Natural killer cell treated with Interleukin-12 subunit alpha and Interleukin-12 subunit beta and Interleukin-15 and Interleukin-18, amount 100 ng/mL, for 72 hours (primary cell): Measurements from ENCODE around the gene SLC12A1. TPM values are rescaled to one million over a fixed set of nuclear protein-coding genes. Genes with fewer than 3 reads are reported as not detected.

Experiments
- ATAC-seq, 2 donors: fragments of 150-1000 bp; cut with Tn5 transposase in 1 of 2; sonication (Bioruptor Pico), chemical (Tn5 transposase) in 1 of 2; 2 replicates each; pipeline ENCODE4 v1.10.0; 2021
- DNase-seq: peaks from one replicate; pipeline ENCODE4 v3.0.0; 2022; ENCODE audit warnings: low spot score
- H3K27ac Mint-ChIP-seq, 2 donors: 1 replicate in 1 of 2; 2 replicates in 1 of 2; pipeline ENCODE4 v1.8.0; 2022; ENCODE audit warnings: mixed read lengths in 2 of 2, mild to moderate bottlenecking in 1 of 2, moderate library complexity in 1 of 2
- H3K27me3 Mint-ChIP-seq, 2 donors: 1 replicate in 1 of 2; 2 replicates in 1 of 2; pipeline ENCODE4 v1.8.0; 2022; ENCODE audit warnings: mixed read lengths in 2 of 2
- H3K36me3 Mint-ChIP-seq: one replicate; pipeline ENCODE4 v1.8.0; 2022; ENCODE audit warnings: mixed read lengths
- H3K4me1 Mint-ChIP-seq, 2 donors: 1 replicate in 1 of 2; 2 replicates in 1 of 2; pipeline ENCODE4 v1.8.0; 2022; ENCODE audit warnings: low read depth in 2 of 2, mixed read lengths in 2 of 2, mild to moderate bottlenecking in 1 of 2
- H3K4me3 Mint-ChIP-seq: one replicate; pipeline ENCODE4 v1.8.0; 2022; ENCODE audit warnings: mixed read lengths
- H3K9me3 Mint-ChIP-seq: 2 replicates; pipeline ENCODE4 v1.8.0; 2022; ENCODE audit warnings: mixed read lengths
- total RNA-seq, 2 donors: library from RNA; stranded (reverse); gene quantifications; one replicate each; pipeline ENCODE4 v1.2.3, GENCODE V29; 2022

The SLC12A1 gene
- total RNA-seq, 2 donors from 2014 or later = not detected

DNA sequence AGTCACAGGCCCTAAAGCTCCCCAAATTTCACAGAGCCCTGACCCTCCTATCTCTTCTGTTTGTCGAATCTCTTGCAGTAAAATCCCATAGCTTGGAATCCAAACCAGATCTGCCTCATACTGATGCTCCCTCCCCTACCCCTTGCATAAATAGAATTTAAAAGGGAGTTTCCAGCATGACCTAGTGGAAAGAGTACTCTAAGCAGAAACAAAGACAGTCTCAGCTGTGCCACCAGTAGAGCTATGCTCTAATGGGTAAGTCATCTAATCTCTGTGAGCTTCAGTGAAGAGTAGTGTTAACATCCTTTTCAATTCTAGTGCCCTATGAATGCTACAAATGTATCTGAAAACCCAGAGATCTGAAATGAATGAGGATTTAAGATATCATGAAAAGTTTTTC lies 4.0 kb upstream of the SLC12A1 start:
- H3K27me3 Mint-ChIP-seq = peaks cover 11 to 27% of the 10 kb centered on the region in 2 donors
- DNase-seq = no peak
- no peak overlapping the region for H3K27ac Mint-ChIP-seq
- H3K4me1 Mint-ChIP-seq = no peaks in the 10 kb centered on the region
- H3K36me3 Mint-ChIP-seq = no peaks in the 10 kb centered on the region
- ATAC-seq = no peak
- no peaks in the 10 kb centered on the region for H3K9me3 Mint-ChIP-seq
- no peak overlapping the region for H3K4me3 Mint-ChIP-seq

DNA sequence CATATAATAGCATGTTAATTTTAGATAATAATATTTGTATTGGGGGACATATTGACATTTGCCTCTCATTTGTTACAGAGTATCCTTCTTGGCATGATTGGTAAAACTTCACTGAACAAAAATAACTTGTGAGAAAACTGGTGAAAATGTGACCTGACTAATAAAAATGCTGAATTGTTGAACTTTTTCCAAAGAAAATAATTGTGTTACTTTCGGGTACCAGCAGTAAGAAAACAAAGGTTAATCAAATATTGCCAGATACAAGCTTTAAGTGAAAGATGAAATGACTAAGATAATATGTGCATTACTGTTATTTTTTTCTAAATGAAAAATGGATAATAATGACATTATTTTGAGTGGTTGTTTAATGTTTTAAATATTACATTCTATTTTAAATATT lies 15.2 kb downstream of the SLC12A1 start:
- no peaks in the 10 kb centered on the region for H3K4me1 Mint-ChIP-seq
- H3K27me3 Mint-ChIP-seq = peaks cover 7 to 30% of the 10 kb centered on the region in 2 donors
- no peak for ATAC-seq

DNA sequence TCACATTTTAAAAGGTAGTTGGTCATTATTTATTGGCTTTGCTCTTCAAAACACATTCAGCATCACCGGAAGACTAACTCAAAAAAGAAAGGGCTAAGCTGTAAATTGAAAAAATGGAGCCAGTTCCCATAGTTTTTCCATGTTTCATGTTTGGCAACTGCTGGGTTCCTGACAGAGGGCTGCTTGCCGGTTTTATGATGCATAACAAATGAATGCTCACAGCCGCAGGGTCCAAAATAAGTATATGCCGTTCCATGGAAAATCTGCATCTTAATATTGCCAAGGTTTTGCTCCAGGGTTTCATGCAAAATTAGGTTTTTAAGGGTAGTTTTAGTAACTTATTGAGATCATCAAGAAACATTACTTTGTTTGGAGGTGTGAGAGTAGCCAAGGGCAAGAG lies 15.8 kb downstream of the SLC12A1 start:
- peaks cover 3% of the 10 kb centered on the region for H3K9me3 Mint-ChIP-seq
- H3K27me3 Mint-ChIP-seq = peaks cover 7 to 30% of the 10 kb centered on the region in 2 donors
- H3K36me3 Mint-ChIP-seq = no peaks in the 10 kb centered on the region
- ATAC-seq (no peak), DNase-seq (no peak)
- no peaks in the 10 kb centered on the region for H3K4me1 Mint-ChIP-seq
- H3K4me3 Mint-ChIP-seq = no peak overlapping the region
- H3K27ac Mint-ChIP-seq = no peak overlapping the region

More for the DNA sequence above, 15.2 kb downstream of the SLC12A1 start:
- no peak for DNase-seq
- Mint-ChIP-seq H3K9me3 (peaks cover 3% of the 10 kb centered on the region), H3K4me3 (no peak overlapping the region), H3K27ac (no peak overlapping the region), H3K36me3 (no peaks in the 10 kb centered on the region)

DNA sequence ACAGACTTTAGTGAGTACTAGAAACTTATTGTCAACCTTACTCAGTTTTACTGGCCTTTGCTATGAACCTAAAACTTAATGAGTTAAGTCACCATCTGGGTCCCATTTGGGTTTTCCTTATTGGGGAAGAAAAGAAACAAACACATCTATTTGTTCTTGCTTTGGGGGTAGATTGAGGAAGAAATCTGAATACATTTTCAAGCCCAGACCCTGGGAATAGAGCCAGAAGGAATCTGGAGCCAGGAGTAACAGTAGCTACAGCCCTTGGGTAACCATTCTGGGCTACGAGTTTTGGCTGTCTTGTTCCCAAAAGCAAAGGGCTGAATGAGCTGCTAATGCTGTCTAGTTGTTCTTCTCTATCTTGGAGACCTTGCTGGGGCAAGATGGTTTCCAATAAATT lies 16.5 kb downstream of the SLC12A1 start:
- no peak overlapping the region for H3K27ac Mint-ChIP-seq
- H3K9me3 Mint-ChIP-seq = peaks cover 3% of the 10 kb centered on the region
- no peaks in the 10 kb centered on the region for H3K4me1 Mint-ChIP-seq
- ATAC-seq (no peak), DNase-seq (no peak)
- peaks cover 7 to 35% of the 10 kb centered on the region in 2 donors for H3K27me3 Mint-ChIP-seq
- H3K4me3 Mint-ChIP-seq = no peak overlapping the region
- H3K36me3 Mint-ChIP-seq = no peaks in the 10 kb centered on the region

DNA sequence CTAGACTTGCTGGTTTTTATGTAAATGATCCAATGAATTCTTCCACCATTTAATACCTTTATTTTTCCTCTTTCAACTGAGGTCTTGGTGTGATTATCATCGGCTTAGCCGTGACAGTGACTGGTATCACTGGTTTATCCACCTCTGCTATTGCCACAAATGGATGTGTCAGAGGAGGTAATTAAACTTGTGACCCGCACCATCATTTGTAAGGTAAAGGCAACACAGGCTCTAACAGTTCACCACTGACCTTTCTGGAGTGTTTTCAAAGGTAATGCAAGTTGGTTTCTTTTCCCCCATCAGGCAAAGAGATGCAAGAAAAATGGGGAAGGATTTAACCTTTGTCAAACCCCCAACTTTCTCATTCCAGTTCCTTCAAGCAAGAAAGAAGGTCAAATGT lies 19.7 kb downstream of the SLC12A1 start:
- Mint-ChIP-seq H3K4me1 (no peaks in the 10 kb centered on the region), H3K4me3 (no peak overlapping the region), H3K9me3 (peaks cover 3% of the 10 kb centered on the region), H3K36me3 (no peaks in the 10 kb centered on the region), H3K27ac (no peak overlapping the region), H3K27me3 (peaks cover 4 to 23% of the 10 kb centered on the region in 2 donors)
- ATAC-seq (no peak), DNase-seq (no peak)

DNA sequence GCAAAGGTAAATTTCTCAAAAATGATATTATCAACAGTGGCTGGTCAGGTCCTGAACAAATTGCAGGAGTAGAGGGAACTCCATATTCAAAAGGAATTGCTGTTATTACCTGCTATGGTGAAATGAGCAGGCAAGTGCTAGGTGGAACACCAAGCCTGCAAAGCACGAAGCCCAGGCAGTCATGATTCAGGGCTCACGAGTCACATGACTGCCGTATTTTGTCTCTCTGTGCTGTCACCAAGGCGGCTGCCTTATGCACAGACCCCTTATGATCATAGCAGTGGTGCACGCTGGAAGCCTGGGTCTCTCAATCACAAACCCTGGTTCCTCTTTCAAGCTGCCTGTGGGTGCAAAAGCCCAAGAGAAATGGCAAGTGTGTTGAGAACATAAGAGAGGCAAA lies 24.4 kb downstream of the SLC12A1 start:
- no peak for DNase-seq
- H3K4me1 Mint-ChIP-seq = no peaks in the 10 kb centered on the region
- no peaks in the 10 kb centered on the region for H3K36me3 Mint-ChIP-seq
- ATAC-seq = no peak
- no peaks in the 10 kb centered on the region for H3K9me3 Mint-ChIP-seq
- no peak overlapping the region for H3K27ac Mint-ChIP-seq
- H3K4me3 Mint-ChIP-seq = no peak overlapping the region
- peaks cover 2 to 18% of the 10 kb centered on the region in 2 donors for H3K27me3 Mint-ChIP-seq

GRCh38 chr15:48233246-48233645 lies 27.1 kb downstream of the SLC12A1 start:
- H3K27me3 Mint-ChIP-seq = peaks cover 5 to 17% of the 10 kb centered on the region in 2 donors
- H3K36me3 Mint-ChIP-seq = no peaks in the 10 kb centered on the region
- DNase-seq = no peak
- H3K4me3 Mint-ChIP-seq = no peak overlapping the region
- no peaks in the 10 kb centered on the region for H3K9me3 Mint-ChIP-seq
- ATAC-seq = no peak
- H3K4me1 Mint-ChIP-seq = no peaks in the 10 kb centered on the region
- H3K27ac Mint-ChIP-seq = no peak overlapping the region

DNA sequence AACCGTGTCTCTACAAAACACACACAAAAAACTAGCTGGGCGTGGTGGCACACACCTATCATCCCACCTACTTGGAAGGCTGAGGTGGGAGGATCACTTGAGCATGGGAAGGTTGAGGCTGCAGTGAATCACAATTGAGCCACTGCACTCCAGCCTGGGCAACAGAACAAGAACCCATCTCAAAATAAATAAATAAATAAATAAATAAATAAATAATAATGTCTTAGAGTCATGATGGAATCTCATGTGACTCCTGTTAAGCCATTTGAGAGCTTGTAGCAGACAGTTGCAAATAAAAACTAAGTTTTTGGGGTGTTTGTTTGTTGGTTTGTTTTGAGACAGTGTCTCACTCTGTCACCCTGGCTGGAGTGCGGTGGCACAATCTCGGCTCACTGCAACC lies 33.2 kb downstream of the SLC12A1 start:
- Mint-ChIP-seq H3K9me3 (no peaks in the 10 kb centered on the region), H3K36me3 (no peaks in the 10 kb centered on the region), H3K4me1 (no peaks in the 10 kb centered on the region), H3K27me3 (peaks cover 5 to 10% of the 10 kb centered on the region in 2 donors), H3K4me3 (no peak overlapping the region), H3K27ac (no peak overlapping the region)
- ATAC-seq = no peak
- DNase-seq = no peak

DNA sequence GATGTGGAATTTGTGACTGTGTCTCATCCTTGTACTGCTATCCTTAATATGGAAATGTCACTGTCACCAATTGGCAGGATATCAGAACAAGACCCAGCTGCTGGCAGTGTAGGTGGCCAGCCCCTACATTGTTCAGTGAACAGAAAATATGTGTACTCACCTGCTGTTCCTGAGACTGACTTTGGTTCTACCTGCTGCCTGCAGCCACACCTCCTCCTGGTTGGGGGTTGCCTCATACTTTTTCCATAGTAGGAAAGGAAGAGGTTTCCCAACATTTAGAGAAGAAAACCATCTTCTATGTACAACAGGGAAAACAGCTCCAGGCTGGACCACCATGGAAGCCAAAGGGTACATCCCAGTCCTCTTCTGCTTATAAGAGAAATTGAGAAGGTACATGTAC lies 35.9 kb downstream of the SLC12A1 start:
- no peaks in the 10 kb centered on the region for H3K36me3 Mint-ChIP-seq
- H3K27ac Mint-ChIP-seq = no peak overlapping the region
- ATAC-seq (no peak), DNase-seq (no peak)
- no peaks in the 10 kb centered on the region for H3K9me3 Mint-ChIP-seq
- peaks cover 5 to 10% of the 10 kb centered on the region in 2 donors for H3K27me3 Mint-ChIP-seq
- no peak overlapping the region for H3K4me3 Mint-ChIP-seq
- H3K4me1 Mint-ChIP-seq = no peaks in the 10 kb centered on the region

- Mint-ChIP-seq H3K4me3 (no peak overlapping the region), H3K9me3 (no peaks in the 10 kb centered on the region), H3K4me1 (no peaks in the 10 kb centered on the region), H3K36me3 (no peaks in the 10 kb centered on the region), H3K27me3 (peaks cover 5 to 8% of the 10 kb centered on the region in 2 donors), H3K27ac (no peak overlapping the region)
- no peak for DNase-seq
- ATAC-seq = no peak
These were observed 36.4 kb downstream of the SLC12A1 start for GRCh38 chr15:48242535-48242934.

- DNase-seq (no peak), ATAC-seq (no peak)
- H3K4me3 Mint-ChIP-seq = no peak overlapping the region
- no peaks in the 10 kb centered on the region for H3K4me1 Mint-ChIP-seq
- H3K27ac Mint-ChIP-seq = no peak overlapping the region
- no peaks in the 10 kb centered on the region for H3K27me3 Mint-ChIP-seq
- H3K36me3 Mint-ChIP-seq = no peaks in the 10 kb centered on the region
- no peaks in the 10 kb centered on the region for H3K9me3 Mint-ChIP-seq
These were observed 38.8 kb downstream of the SLC12A1 start for GRCh38 chr15:48244921-48245320.

GRCh38 chr15:48248414-48248813 lies 42.3 kb downstream of the SLC12A1 start:
- no peak for ATAC-seq
- Mint-ChIP-seq H3K27me3 (peaks cover 0 to 9% of the 10 kb centered on the region in 2 donors), H3K4me1 (no peaks in the 10 kb centered on the region), H3K27ac (no peak overlapping the region), H3K9me3 (no peaks in the 10 kb centered on the region), H3K36me3 (no peaks in the 10 kb centered on the region), H3K4me3 (no peak overlapping the region)
- DNase-seq = no peak

DNA sequence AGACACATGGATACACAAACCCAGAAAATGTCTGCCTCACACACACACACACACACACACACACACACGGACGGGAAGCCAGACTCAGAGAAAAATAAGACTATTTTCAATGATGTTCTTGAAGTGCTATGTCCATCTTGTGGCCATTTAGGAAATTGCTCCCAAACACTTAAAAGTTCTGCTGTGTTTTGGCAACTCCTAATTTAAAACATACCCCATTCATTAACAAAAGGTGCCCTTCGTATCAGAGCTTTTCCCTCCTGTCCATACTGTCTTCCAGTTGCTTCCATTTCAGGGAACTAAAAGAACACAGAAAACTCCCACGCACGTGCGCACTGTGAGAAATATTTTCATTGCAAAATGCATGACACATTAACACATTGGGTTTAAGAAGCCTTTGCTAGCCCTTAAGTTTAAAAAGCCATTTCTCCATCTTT lies 44.6 kb downstream of the SLC12A1 start:
- H3K27ac Mint-ChIP-seq = no peak overlapping the region
- H3K9me3 Mint-ChIP-seq = no peaks in the 10 kb centered on the region
- ATAC-seq (no peak), DNase-seq (no peak)
- H3K27me3 Mint-ChIP-seq = peaks cover 0 to 9% of the 10 kb centered on the region in 2 donors
- H3K4me1 Mint-ChIP-seq = no peaks in the 10 kb centered on the region
- H3K36me3 Mint-ChIP-seq = no peaks in the 10 kb centered on the region
- H3K4me3 Mint-ChIP-seq = no peak overlapping the region

DNA sequence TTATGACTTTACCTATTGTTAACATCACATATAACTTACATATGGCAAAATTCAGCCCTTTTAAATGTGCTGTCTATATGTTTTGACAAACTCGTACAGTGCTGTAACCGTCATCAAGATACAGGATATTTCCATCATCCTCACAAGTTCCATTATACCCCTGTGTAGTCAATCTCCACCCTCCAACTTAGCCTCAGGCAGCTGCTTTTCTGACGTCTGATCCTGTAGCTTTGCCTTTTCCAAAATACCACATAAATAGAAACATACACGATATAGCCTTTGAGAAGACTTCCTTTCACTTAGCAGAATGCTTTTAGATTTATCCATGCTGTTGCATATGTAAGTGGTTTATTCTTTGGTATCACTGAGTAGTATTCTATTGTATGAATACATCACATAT lies 47.1 kb downstream of the SLC12A1 start:
- H3K4me3 Mint-ChIP-seq = no peak overlapping the region
- H3K36me3 Mint-ChIP-seq = no peaks in the 10 kb centered on the region
- no peak overlapping the region for H3K27ac Mint-ChIP-seq
- H3K9me3 Mint-ChIP-seq = no peaks in the 10 kb centered on the region
- no peaks in the 10 kb centered on the region for H3K4me1 Mint-ChIP-seq
- peaks cover 0 to 9% of the 10 kb centered on the region in 2 donors for H3K27me3 Mint-ChIP-seq
- DNase-seq (no peak), ATAC-seq (no peak)

DNA sequence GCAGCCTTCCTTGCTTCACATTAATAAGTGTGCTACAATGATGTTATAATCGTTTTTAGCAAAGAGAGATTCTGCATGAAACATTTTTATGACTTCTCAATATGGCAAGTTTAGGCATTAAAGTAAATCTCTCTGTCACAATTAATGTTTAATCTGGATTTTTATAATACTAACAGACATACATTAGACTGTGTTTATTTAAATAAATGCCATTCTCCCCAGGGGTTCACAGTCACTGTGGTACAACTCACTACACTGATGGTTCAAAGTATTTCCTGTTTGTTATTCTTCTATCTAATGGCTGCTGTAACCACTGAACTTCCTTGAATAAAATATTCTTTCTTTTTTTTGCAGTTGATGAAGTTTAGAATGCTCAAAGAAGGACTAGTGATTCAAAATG lies 59.0 kb downstream of the SLC12A1 start:
- H3K27me3 Mint-ChIP-seq = peaks cover 8 to 19% of the 10 kb centered on the region in 2 donors
- H3K4me3 Mint-ChIP-seq = no peak overlapping the region
- no peaks in the 10 kb centered on the region for H3K9me3 Mint-ChIP-seq
- DNase-seq (no peak), ATAC-seq (no peak)
- no peak overlapping the region for H3K27ac Mint-ChIP-seq
- H3K4me1 Mint-ChIP-seq = no peaks in the 10 kb centered on the region
- no peaks in the 10 kb centered on the region for H3K36me3 Mint-ChIP-seq
